Measurements from ENCODE around the gene PNLIPRP3. TPM values are rescaled to one million over a fixed set of nuclear protein-coding genes. Genes with fewer than 3 reads are reported as not detected.

Gene PNLIPRP3
- total and polyA plus RNA-seq, 2 of the 8 experiments (the other 6 are each of a cell fraction or from before 2014, with no cell fraction given): not detected

- CTCF ChIA-PET (ENCODE audit: partially characterized antibody): no interaction called here
- Histone ChIP-seq H4K8ac (ENCODE audit: extremely low read depth, insufficient read depth, low read length) (no peak overlapping the region), H3K14ac (ENCODE audit: insufficient read length) (no peak overlapping the region), H3K9ac (replicated peaks in 1 of 4; ENCODE audit: extremely low read depth in 1 of 4, low read depth in 3 of 4, low read length in 3 of 4) (no peak overlapping the region), H2BK20ac (ENCODE audit: low read length) (no peak overlapping the region), H3K79me2 (ENCODE audit: control insufficient read depth in 1 of 2, insufficient read depth in 2 of 2, low read length in 2 of 2) (no peaks in the 10 kb centered on the region), H3K9me3 (ENCODE audit: insufficient read depth in 2 of 2, low read depth in 1 of 2, low read length in 1 of 2) (no peaks in the 10 kb centered on the region), H3K23me2 (ENCODE audit: low read depth, low read length) (no peaks in the 10 kb centered on the region), H4K91ac (replicated peaks; ENCODE audit: insufficient read length, low read length) (no peak overlapping the region), H3K79me1 (ENCODE audit: low read depth, low read length) (no peaks in the 10 kb centered on the region), H2AFZ (ENCODE audit: low read length) (no peak overlapping the region), H3K27ac (ENCODE audit: low read depth, low read length) (no peak overlapping the region), H3K4me3 (ENCODE audit: extremely low read depth in 1 of 4, insufficient read depth in 2 of 4, low read depth in 3 of 4, low read length in 4 of 4) (no peak overlapping the region), H3K36me3 (ENCODE audit: control insufficient read depth in 2 of 4, insufficient read depth in 4 of 4, low read length in 3 of 4) (no peaks in the 10 kb centered on the region), H4K5ac (ENCODE audit: insufficient read length, low read depth, low read length) (no peak overlapping the region), H3K56ac (replicated peaks; ENCODE audit: insufficient read length, low read depth, low read length) (no peak overlapping the region), H2BK15ac (ENCODE audit: low read length) (no peak overlapping the region), H2BK5ac (ENCODE audit: low read depth, low read length) (no peak overlapping the region), H3K27me3 (replicated peaks in 1 of 4; ENCODE audit: control insufficient read depth in 3 of 4, extremely low read depth in 1 of 4, insufficient read depth in 3 of 4, low read length in 3 of 4) (no peaks in the 10 kb centered on the region), H3K18ac (ENCODE audit: extremely low read depth, low read length) (no peak overlapping the region), H3K4me2 (ENCODE audit: insufficient read depth in 1 of 2, low read depth in 2 of 2, low read length in 2 of 2) (no peak overlapping the region), H2BK12ac (ENCODE audit: low read depth, low read length) (no peak overlapping the region), H3K23ac (ENCODE audit: insufficient read length) (no peak overlapping the region), H2BK120ac (replicated peaks; ENCODE audit: low read depth, low read length) (no peak overlapping the region), H3K4ac (replicated peaks; ENCODE audit: insufficient read length, low read depth, low read length) (no peak overlapping the region), H2AK5ac (ENCODE audit: low read depth, low read length) (no peak overlapping the region), H4K20me1 (replicated peaks in 1 of 2; ENCODE audit: control insufficient read depth in 1 of 2, insufficient read depth in 2 of 2, low read length in 2 of 2) (no peaks in the 10 kb centered on the region), H3K4me1 (replicated peaks in 1 of 4; ENCODE audit: control insufficient read depth in 3 of 4, insufficient read depth in 4 of 4, low read length in 3 of 4) (no peaks in the 10 kb centered on the region)
- no peak for DNase-seq (ENCODE audit: low read depth in 1 of 2, low spot score in 2 of 2)
- 89% methylated on average over 2 of the region's 2 CpGs; no CpG with 5 or more reads in 1 of the 2 experiments for WGBS, 2 experiments (ENCODE audit: extremely low coverage in 1 of 2, insufficient coverage in 1 of 2, insufficient read length in 1 of 2, insufficient replicate concordance in 2 of 2, low coverage in 1 of 2, low lambda C conversion rate in 2 of 2, missing lambda C conversion rate in 1 of 2)
- FAIRE-seq: no peak
- POLR2A ChIA-PET (ENCODE audit: partially characterized antibody): no interaction called here
- TF ChIP-seq KDM5A (IDR thresholded peaks at IDR 0.05; ENCODE audit: low read length) (no peak), GABPA (IDR thresholded peaks at IDR 0.05; ENCODE audit: borderline replicate concordance, insufficient read depth, low read length) (no peak), HDAC6 (IDR thresholded peaks at IDR 0.05; ENCODE audit: low read depth, low read length) (no peak)
Measured at GRCh38 chr10:116417821-116418220, 9.8 kb upstream of the PNLIPRP3 start.
